ENCODE data around the gene EMILIN2.

EMILIN2 gene

DNA sequence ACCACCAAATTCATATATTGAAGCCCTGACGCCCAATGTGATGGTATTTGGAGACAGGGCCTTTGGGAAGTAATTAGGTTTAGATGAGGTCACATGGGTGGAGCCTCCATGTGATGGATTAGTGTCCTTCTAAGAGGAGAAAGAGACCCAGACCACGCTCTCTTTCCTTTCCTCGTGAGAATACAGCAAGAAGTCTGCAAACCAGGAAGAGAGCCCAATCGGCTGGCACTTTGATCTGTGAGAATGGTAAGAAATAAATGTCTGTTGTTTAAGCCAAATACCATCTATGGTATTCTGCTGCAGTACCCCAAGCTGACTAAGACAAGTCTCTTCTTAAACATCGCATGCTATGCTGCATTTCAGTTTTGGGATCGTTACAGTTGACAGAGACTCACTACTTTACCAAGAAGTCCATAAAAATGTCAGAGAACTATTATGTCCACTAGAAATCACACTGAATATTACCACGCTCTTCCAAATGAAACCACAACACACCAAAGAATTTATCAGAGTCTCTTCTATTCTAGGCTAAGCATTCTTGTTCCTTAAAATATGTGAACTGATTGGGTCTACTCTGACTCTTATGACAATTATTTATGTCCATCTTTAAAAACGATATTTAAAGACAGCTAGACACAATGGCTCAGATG lies 117.7 kb downstream of the EMILIN2 start:
- DNase-seq (ENCODE audit: low read depth) = no peak
- TF ChIP-seq, protein P1, sequence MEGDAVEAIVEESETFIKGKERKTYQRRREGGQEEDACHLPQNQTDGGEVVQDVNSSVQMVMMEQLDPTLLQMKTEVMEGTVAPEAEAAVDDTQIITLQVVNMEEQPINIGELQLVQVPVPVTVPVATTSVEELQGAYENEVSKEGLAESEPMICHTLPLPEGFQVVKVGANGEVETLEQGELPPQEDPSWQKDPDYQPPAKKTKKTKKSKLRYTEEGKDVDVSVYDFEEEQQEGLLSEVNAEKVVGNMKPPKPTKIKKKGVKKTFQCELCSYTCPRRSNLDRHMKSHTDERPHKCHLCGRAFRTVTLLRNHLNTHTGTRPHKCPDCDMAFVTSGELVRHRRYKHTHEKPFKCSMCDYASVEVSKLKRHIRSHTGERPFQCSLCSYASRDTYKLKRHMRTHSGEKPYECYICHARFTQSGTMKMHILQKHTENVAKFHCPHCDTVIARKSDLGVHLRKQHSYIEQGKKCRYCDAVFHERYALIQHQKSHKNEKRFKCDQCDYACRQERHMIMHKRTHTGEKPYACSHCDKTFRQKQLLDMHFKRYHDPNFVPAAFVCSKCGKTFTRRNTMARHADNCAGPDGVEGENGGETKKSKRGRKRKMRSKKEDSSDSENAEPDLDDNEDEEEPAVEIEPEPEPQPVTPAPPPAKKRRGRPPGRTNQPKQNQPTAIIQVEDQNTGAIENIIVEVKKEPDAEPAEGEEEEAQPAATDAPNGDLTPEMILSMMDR (conservative IDR thresholded peaks at IDR 0.05; ENCODE audit: control insufficient read depth, insufficient read depth, low read depth, low read length) = no peak
- H3K4me3 ChIP-seq (ENCODE audit: control insufficient read depth, low read depth, low read length) = no peak overlapping the region
